ENCODE data around the gene SLC43A2. TPM values are rescaled to one million over a fixed set of nuclear protein-coding genes. Genes with fewer than 3 reads are reported as not detected.

SLC43A2 gene
- polyA plus RNA-seq, 2 of the 4 experiments (the other 2 are of a cell fraction) = 3.5 to 7.0 TPM

DNA sequence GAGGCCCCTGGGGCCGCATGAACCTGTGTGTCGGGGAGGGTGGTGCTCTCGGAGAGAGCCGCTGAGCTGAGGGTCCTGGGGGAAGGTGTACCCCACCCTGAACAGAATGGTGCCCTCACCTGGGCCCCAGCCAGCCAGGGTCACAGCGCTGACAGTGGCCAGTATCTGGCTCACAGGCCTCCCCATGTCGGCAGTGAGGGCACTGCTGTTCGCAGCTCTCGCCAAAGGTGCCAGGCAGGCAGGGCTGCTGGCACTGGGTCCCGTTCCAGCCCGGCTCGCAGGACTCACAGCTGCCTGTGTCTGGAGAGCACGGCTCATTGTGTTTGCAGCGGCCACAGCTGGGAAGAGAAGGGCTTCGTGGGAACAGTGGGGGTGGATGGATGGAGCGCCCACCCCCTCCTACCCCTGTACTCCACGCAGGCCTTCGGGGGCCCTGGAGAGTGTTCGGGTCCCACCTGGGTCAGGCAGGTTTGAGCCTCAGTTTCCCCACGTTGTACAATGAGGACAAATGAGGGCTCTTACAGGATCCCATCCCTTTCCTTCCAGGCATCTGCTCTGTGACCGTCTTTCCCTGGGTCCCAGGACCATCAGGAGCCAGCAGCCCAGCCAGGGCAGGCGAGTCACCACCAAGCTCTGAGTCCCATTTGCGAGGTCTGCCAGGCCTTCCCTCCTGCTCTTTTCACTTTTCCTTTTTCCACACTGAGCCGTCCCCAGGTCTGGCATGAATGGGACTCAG, 11.9 kb upstream of the SLC43A2 start:
- TF ChIP-seq, protein P1, sequence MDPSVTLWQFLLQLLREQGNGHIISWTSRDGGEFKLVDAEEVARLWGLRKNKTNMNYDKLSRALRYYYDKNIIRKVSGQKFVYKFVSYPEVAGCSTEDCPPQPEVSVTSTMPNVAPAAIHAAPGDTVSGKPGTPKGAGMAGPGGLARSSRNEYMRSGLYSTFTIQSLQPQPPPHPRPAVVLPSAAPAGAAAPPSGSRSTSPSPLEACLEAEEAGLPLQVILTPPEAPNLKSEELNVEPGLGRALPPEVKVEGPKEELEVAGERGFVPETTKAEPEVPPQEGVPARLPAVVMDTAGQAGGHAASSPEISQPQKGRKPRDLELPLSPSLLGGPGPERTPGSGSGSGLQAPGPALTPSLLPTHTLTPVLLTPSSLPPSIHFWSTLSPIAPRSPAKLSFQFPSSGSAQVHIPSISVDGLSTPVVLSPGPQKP (IDR thresholded peaks at IDR 0.05; ENCODE audit: low read depth, low read length) = no peak
- FAIRE-seq = no peak
- Histone ChIP-seq H3K4me3 (no peak overlapping the region), H3K9me3 (no peaks in the 10 kb centered on the region), H3K27ac (no peak overlapping the region), H3K4me1 (peaks cover 23% of the 10 kb centered on the region), H3K4me2 (no peak overlapping the region)
- ChIA-PET POLR2A (no interaction called here), CTCF (interaction anchor here (1.0 to 14.7 kb wide), 8 partner anchors 8 to 82 kb away, joined by 3 to 497 read pairs (median 5); partner anchors contain the start of genes PITPNA, RILP and SLC43A2)
- no peak for DNase-seq (ENCODE audit: low read depth in 1 of 2, low spot score in 1 of 2)
- 70% methylated on average over 23 of the region's 23 CpGs for WGBS (ENCODE audit: missing lambda C conversion rate)
- peak; percentile 27 to 40; a peak in 5 of 6 replicates for ATAC-seq

DNA sequence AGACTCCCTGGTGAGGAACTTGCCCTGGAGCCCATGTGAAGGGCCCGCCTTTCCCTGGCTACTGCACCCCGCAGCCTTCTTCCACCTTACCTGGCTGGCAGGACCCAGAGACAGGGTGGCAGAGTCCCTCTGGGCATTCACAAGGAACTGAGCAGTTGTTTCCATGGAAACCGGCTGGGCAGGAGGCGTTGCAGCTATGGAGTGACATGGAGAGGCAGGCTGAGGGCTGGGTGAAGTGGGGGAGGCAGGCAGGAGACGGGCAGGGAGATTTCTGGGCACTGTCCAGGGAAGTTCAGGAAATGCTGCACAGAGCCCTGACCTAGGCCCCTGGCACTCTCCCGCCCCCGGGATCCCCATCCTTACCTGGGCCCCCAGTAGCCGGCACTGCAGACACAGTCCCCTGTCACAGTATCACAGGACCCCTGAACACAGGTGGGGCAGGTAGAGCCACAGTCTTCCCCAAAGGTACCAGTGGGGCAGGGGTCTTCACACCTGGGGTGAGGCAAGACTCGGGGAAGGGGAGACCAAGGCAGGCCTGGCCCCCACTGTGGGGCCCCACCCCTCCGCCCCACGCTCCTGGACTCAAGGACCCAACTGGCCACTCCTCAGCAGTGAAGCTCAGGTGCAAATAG, 11.0 kb upstream of the SLC43A2 start:
- ATAC-seq = peak; percentile 19 to 39; a peak in 4 of 6 replicates
- ChIA-PET CTCF (interaction anchor here (0.5 to 14.7 kb wide), 6 partner anchors 9 to 387 kb away, joined by 3 to 497 read pairs (median 17); partner anchors contain the start of genes PITPNA, RILP and SLC43A2), POLR2A (interaction anchor here (0.7 kb wide), 1 partner anchor 28 kb away, joined by 3 read pairs; no protein-coding TSS in a partner anchor)
- Histone ChIP-seq H3K27ac (no peak overlapping the region), H3K4me1 (peaks cover 21% of the 10 kb centered on the region), H3K4me2 (no peak overlapping the region), H3K4me3 (no peak overlapping the region), H3K9me3 (no peaks in the 10 kb centered on the region)
- WGBS (ENCODE audit: missing lambda C conversion rate) = 69% methylated on average over 11 of the region's 11 CpGs
- TF ChIP-seq E2F6 (IDR thresholded peaks at IDR 0.05; ENCODE audit: borderline replicate concordance, low read depth) (no peak), POLR2AphosphoS2 (conservative IDR thresholded peaks at IDR 0.05; ENCODE audit: low read length) (no peak), RNF2 (IDR thresholded peaks at IDR 0.05; ENCODE audit: borderline replicate concordance, low read depth) (no peak), FOSB (CRISPR knock-in tag; IDR thresholded peaks at IDR 0.05) (no peak), MYC (IDR thresholded peaks at IDR 0.05; ENCODE audit: borderline replicate concordance, low read length) (no peak), ESRRA (IDR thresholded peaks at IDR 0.05; ENCODE audit: borderline replicate concordance, low read length) (no peak), HOXB5 (CRISPR knock-in tag; IDR thresholded peaks at IDR 0.05) (no peak), FOSL2 (IDR thresholded peaks at IDR 0.05) (no peak), FOSL2 (CRISPR knock-in tag; IDR thresholded peaks at IDR 0.05) (no peak), CEBPB (IDR thresholded peaks at IDR 0.05) (no peak), CHD4 (IDR thresholded peaks at IDR 0.05; ENCODE audit: borderline replicate concordance) (no peak), RARB (CRISPR knock-in tag; IDR thresholded peaks at IDR 0.05) (no peak), NPAS2 (CRISPR knock-in tag; IDR thresholded peaks at IDR 0.05; ENCODE audit: borderline replicate concordance) (no peak), PBX3 (IDR thresholded peaks at IDR 0.05) (no peak), EHMT2 (IDR thresholded peaks at IDR 0.05; ENCODE audit: low read depth) (no peak), ZC3H11A (IDR thresholded peaks at IDR 0.05) (no peak)
- TF ChIP-seq, protein P2, sequence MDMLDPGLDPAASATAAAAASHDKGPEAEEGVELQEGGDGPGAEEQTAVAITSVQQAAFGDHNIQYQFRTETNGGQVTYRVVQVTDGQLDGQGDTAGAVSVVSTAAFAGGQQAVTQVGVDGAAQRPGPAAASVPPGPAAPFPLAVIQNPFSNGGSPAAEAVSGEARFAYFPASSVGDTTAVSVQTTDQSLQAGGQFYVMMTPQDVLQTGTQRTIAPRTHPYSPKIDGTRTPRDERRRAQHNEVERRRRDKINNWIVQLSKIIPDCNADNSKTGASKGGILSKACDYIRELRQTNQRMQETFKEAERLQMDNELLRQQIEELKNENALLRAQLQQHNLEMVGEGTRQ (IDR thresholded peaks at IDR 0.05) = no peak
- TF ChIP-seq, protein P3, sequence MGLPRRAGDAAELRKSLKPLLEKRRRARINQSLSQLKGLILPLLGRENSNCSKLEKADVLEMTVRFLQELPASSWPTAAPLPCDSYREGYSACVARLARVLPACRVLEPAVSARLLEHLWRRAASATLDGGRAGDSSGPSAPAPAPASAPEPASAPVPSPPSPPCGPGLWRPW (IDR thresholded peaks at IDR 0.05) = no peak
- peak in 1 of 2 experiments; percentile 60 for DNase-seq (ENCODE audit: low read depth in 1 of 2, low spot score in 1 of 2)
- no peak for FAIRE-seq
